SKM-1 (cell line): ENCODE results near the gene BRSK1.

ENCODE experiments used
- DNase-seq: peaks from one replicate; lab custom pipeline; 2025; ENCODE audit not compliant: unreplicated experiment; lab: John Stamatoyannopoulos, UW

BRSK1 gene

GRCh38 chr19:55283548-55284377 is at the start of gene BRSK1:
BRSK1 (plus strand) TSS chr19:55283997; CDS start chr19:55284443, 446 bp downstream.
- no peak for DNase-seq

DNA sequence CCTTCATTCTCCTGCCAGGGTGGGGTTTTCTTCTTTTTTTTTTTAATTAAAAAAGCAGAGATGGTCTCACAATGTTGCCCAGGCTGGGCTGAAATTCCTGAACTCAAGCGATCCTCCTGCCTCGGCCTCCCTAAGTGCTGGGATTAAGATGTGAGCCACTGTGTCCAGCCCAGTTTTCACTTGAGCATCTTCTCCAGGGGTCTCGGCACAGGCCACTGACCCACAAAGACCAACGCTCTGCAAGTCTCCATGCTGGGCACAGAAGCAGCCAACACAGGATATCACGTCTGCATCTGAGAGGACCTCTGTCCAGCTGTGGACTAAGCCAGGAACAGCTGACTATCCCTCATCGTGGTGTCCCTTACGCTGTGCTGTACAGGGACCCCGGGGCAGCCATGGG is 45.8 kb upstream of the BRSK1 start:
- DNase-seq = no peak

DNA sequence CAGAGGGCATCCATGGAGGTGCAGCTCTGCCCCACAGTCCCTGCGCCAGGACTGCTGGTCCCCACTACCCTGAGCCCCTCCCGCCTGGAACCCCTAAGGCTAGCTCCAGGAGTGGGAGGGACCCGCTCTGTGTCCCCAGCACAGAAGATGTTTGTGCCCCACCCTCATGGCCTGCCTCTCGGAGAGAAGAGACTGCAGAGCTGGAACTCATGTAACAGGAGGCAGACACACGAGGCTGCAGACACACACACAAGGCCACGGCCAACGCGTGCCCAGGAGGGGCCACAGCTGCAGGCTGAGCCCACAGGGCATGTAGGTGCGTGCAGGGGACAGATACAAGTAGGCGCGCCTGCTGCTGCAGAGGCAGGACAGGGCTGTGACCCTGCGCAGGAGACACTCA is 44.8 kb upstream of the BRSK1 start:
- no peak for DNase-seq

DNA sequence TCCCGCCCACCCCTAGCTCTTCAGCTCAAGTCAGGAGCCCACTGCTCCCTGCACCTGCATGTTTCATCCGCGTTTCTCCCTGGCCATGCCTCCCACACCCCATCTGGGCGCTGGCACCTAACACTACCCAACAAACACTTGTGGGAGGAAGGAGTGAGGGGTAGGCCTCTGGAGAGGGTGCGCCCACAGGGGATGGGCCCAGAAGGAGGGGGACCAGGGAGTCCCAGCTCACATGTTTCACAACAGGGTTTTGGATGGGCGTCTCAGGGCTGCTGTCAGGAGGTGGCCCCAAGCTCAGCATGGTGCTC is 43.1 kb upstream of the BRSK1 start:
- DNase-seq = no peak

- no peak for DNase-seq
These were observed 42.5 kb upstream of the BRSK1 start for GRCh38 chr19:55241143-55241934.

DNA sequence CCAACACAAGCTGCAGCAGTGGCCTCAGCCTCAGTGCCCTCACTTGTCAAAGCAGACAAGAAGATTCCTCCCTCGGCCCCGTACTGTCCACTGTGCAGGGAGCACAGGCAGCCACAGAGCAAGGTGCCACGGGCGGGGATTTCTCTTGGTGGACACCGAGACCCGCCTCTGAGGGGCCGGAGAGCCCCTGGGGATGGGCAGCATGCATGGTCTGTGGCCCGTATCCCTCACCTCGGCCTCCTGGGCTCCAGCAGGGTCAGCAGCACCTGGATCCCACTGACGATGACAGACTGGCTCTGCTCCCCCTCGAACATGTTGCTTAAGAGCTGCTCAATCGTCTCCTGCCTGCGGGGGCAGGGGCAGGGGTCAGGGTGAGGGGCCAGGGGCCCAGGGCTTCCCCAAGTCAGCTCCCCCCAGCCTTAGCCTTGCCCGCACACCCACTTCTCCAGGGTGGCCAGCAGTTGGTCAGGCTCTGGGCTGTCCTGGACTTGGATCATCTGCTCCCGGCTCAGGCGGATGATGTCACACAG is 41.8 kb upstream of the BRSK1 start:
- DNase-seq = no peak

DNA sequence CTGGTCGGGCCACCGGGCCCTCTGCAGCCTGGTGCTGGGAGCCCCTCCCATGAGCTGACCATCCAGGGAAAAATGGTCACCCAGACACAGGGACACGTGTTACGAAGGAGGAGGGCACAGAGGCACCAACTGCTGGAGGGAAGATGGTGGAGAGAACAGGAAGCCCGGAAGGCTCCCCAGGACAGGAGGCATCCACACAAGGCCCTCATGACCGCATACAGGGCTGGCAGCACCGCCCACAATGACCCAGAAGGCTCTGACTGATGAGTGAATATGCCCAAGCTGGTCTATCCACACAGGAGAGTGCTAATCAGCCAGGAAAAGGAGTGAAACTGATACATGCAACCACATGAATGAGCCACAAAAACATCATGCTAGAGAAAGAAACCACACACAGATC is 41.3 kb upstream of the BRSK1 start:
- no peak for DNase-seq

DNA sequence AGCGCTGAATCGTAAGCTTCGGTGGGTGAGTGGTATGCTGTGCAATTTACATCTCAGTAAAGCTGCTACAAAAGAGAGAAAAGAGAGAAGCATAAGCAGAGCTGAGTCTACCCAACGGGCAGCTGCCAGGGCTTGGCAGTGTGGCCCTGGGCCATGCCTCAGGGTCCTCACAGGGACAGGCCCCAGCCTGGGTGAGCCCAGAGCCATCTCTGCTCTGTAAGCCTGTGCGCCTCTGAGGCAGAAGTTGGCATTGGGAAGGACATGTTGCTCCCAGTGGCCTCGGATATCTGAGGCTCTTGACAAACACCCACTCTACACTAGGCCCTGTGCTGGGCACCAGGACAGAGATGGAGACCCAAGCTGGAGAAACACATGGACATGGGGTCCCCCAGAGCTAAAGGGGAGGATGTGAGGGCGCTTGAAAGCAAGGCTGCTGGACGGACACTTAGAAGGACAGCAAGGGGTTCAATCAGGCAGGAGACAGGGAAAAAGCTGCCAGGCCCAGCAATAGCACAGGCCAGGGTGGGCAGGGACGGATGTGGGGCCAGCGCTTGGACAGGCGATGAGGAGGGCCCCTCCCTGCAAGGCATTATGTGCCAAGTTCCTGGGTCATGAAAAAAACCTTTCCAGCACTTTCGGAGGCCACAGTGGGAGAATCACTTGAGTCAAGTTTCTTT is 39.7 kb upstream of the BRSK1 start:
- DNase-seq = no peak

- DNase-seq = no peak
These were observed 38.4 kb upstream of the BRSK1 start for GRCh38 chr19:55245236-55245904.

GRCh38 chr19:55246462-55247451 is 37.0 kb upstream of the BRSK1 start:
- DNase-seq = no peak

- no peak for DNase-seq
These were observed 36.1 kb upstream of the BRSK1 start for GRCh38 chr19:55247621-55248099.

DNA sequence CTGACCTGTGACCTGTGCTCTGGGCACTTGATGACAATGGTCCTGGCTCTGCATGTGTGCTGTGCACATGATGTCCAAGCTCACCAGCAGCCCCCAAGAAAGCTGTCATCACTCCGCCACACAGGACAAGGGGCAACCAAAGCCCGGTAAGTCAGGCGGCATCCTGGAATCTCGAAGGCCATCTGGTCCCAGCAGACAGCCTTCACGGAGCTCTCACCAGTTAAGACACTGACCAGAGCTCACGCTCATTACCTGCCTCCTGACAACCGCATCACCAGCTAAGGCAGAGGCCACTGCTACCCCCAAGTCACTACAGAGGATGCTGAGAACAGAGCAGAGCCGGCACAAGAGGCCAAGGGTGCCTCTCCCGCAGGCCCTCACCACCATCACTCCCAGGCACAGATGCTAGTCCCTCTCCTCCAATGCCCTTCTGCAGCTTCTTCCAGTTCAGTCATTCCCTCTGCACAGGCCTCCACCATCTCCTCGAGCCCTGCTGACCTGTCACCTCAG is 35.6 kb upstream of the BRSK1 start:
- no peak for DNase-seq

- no peak for DNase-seq
These were observed 35.1 kb upstream of the BRSK1 start for GRCh38 chr19:55248704-55249103.

DNA sequence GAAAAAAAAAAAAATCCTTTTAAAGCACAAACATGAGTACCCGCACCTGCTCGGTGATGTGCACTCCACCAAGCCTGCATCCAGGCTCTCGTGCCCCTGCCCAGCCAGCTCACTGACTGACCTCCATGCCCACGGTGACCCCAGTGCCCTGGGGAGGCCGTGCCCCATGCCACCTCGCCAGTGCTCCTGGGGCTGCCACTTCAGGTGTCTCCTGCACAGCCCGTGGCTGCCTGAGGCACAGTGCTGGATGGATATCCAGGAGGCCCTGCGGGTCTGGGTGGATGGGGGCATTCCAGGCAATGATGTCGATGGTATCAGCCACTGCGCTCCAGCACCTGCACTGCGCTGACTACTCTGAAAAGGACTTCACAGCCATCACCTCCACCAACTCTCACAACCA is 34.0 kb upstream of the BRSK1 start:
- DNase-seq = no peak

DNA sequence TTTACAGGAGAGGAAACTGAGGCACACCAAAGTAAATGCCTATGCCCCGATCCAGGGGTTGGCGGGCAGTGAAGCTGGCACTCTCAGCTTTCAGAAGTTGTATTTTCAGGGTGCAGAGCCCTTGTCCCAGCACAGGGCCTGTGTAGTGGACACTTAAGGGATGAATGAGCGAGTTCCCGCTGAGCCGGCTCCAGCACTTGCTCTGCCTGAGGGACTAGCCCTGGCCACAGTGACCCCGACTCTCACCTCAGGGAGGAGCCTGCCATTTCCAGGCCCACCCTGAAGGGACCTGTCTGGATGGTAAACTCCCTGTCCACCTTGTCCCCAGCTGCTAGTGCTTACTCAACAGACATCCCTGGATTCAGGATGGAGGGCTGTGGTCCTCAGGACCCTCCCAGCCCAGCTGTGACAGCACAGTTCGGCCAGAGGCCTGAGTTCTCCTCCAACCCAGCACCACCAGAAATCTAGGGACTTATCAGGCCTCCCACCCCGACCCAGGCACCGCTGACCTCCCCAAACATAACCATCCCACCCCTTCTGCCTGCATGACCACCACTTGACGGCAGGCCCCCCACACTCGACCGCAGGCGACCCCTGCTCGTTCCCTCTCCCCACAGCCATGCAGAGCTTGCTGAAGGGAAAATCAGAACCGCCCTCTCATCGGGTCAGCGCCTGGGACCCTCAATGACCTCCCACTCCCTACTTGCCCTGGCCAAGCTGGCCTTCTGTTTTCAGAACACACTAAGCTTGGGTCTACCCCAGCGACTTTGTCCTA is 33.3 kb upstream of the BRSK1 start:
- DNase-seq = no peak

GRCh38 chr19:55251341-55252081 is 32.3 kb upstream of the BRSK1 start:
- no peak for DNase-seq

GRCh38 chr19:55252760-55253663 is 30.8 kb upstream of the BRSK1 start:
- no peak for DNase-seq
